ENCODE measurements around the gene MED13L.

- TF ChIP-seq HDGF (IDR thresholded peaks at IDR 0.05; ENCODE audit: borderline replicate concordance) = no peak
- TF ChIP-seq SP1 (IDR thresholded peaks at IDR 0.05) = no peak
- TF ChIP-seq FOXK2 (IDR thresholded peaks at IDR 0.05) = no peak
- TF ChIP-seq TARDBP (IDR thresholded peaks at IDR 0.05) = no peak
- TF ChIP-seq CTBP1 (IDR thresholded peaks at IDR 0.05; ENCODE audit: borderline replicate concordance) = no peak
- no peak for TF ChIP-seq ELF4 (IDR thresholded peaks at IDR 0.05)
- no peak for TF ChIP-seq FOXM1 (IDR thresholded peaks at IDR 0.05; ENCODE audit: borderline replicate concordance)
- TF ChIP-seq SUZ12 (IDR thresholded peaks at IDR 0.05) = no peak
- TF ChIP-seq FOXA1 (IDR thresholded peaks at IDR 0.05) = no peak
- TF ChIP-seq ZNF384 (IDR thresholded peaks at IDR 0.05) = no peak
- no peak for TF ChIP-seq NFRKB (IDR thresholded peaks at IDR 0.05)
- TF ChIP-seq ARNT (IDR thresholded peaks at IDR 0.05) = no peak
These were observed 363.4 kb downstream of the MED13L start for GRCh38 chr12:115914122-115914521.

Measured in HEK293T (cell line).